ENCODE measurements around the gene LDB3.
A peak's percentile ranks its signal among the peaks of the same experiment; 100 is the strongest.
"Not testable (repeated sequence)": the region's sequence is repeated elsewhere in the genome, so short reads cannot be mapped to it uniquely, and the experiment has no call there.

Gene LDB3, protein sequence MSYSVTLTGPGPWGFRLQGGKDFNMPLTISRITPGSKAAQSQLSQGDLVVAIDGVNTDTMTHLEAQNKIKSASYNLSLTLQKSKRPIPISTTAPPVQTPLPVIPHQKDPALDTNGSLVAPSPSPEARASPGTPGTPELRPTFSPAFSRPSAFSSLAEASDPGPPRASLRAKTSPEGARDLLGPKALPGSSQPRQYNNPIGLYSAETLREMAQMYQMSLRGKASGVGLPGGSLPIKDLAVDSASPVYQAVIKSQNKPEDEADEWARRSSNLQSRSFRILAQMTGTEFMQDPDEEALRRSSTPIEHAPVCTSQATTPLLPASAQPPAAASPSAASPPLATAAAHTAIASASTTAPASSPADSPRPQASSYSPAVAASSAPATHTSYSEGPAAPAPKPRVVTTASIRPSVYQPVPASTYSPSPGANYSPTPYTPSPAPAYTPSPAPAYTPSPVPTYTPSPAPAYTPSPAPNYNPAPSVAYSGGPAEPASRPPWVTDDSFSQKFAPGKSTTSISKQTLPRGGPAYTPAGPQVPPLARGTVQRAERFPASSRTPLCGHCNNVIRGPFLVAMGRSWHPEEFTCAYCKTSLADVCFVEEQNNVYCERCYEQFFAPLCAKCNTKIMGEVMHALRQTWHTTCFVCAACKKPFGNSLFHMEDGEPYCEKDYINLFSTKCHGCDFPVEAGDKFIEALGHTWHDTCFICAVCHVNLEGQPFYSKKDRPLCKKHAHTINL

DNA sequence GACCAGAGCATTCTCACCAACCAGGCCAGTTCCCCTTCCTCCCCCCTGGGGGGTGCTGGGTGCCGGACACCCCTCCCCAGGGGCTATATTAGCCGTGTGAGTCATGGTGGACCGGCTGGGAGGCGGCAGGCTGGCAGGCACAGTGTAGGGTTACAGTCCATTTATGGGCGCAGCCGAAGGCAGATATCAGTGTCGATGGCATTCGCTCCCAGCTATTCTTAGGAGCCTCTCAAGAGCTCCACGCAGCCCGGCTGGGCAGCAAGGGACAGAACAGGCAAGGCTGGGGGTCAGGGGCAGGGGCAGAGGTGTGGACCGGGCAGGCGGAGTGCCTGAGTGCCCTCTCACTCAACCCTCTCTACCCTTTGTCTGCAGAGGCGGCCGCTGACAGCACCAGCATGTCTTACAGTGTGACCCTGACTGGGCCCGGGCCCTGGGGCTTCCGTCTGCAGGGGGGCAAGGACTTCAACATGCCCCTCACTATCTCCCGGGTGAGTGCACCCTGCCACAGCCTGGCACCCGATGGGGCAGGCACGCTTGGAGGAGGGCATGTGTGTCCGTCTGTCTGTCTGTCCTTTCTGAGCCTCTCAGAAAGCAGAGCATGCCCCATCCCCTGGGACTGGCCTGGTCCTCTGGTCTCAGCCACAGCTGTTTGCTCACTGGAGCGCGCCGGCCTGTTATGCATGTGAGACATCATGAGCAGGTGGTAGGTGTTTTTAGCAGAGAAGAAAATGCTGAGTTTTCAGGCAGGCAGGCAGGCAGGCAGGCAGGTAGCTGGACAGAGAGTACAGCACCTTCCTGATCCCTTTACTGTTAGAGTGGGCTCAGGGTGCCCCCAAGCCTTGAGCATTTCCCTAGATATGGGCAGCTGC, at the start of gene LDB3:
TSS of gene LDB3 (plus strand) at position 215 of the 869 bp plus-strand sequence. CDS start at position 396, 181 bp downstream.
- DNase-seq (ENCODE audit: low spot score) = no peak

DNA sequence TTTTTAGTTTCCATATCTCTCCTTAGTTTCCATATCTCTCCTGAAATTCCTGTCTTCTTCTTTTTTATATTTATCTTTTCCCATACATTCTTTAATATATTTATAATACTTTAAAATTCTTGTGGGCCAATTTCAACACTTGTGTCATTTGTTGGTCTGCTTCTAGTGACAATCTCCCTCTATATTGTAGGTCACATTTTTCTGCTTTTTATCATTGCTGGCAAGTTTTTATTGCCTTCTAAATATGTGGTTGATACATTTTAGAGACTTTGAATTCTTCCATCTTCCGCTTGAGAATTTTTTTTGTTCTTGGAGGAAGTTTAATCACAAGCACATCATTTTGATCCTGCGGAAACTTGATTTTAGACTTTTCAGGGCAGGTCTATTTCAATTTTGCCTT, 40.0 kb upstream of the LDB3 start:
- DNase-seq (ENCODE audit: low spot score) = no peak

DNA sequence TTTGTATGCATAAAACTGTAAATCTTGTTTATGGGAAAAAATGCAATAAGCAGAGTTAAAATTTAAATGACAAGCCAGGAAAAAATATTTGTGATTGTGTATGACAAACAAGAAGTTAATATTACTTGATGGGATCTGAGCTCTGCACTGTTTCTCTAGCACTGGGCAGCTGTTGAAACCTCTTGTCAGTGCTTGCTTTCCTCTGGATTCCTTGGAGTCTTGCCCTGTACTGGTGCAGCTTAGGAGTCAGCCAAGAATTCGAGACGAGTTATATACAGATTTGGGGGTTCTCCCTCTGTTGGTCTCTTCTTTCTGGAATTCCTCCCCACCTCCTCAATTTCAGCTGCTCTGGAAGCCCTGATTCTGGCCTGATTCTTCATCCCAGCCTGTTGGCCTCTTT, 38.2 kb upstream of the LDB3 start:
- no peak for DNase-seq (ENCODE audit: low spot score)

DNA sequence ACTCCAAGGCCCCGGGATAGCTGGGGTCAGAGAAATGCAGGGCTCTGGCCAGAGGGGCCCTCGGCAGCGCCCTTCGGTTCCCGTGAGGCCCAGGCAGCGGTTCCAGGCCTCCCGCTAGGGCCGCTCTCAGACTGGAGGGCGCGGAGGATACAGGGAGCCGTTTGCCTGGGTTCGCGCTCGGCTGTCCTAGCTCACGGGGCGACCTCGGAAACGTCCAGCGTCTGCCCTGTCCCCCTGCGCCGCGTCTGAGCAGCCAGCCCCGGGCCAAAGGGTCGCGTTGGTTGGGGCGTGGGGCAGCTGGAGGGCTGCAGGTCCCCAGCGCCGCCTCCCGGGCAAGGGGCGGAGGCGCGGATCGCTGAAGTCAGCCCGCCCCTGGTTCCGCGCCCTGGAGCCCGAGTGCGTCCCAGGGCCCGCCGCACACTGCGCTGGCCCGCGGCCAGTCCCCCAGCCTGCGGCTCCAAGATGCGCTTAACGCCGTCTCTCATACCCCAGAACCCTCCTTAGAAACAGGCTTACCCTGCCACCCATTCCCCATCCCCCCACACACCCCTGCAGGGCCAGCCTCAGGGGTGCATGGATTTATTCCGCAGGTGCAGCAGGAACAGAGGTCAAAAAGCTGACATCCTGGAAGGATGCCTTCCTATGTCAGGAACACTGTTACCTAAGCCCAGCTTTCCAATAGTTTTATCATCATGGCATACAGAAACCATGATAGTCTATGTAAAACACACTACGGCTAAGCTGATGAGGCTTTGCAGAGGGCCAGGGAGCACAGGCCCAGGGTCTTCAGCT, 36.1 kb upstream of the LDB3 start:
- DNase-seq (ENCODE audit: low spot score) = no peak

DNA sequence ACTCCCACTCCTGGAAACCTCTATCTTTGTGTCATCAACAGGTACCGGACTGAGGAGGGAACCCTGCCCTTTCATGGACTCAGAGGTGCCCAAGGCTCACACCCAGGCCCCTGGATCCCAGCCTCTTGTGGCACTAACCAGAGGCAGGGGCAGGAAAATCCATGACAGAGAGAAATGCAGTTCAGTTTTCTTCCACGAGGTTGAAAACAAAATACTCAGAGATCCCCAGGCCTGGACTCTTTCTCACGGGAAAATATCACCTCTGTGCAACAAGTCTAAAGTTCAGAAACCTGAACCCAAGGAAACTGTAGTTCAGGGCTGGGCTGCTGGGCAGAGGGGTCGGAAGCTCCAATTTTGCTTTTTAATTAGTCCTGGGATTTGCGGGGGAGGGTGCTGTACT, 35.4 kb upstream of the LDB3 start:
- no peak for DNase-seq (ENCODE audit: low spot score)

DNA sequence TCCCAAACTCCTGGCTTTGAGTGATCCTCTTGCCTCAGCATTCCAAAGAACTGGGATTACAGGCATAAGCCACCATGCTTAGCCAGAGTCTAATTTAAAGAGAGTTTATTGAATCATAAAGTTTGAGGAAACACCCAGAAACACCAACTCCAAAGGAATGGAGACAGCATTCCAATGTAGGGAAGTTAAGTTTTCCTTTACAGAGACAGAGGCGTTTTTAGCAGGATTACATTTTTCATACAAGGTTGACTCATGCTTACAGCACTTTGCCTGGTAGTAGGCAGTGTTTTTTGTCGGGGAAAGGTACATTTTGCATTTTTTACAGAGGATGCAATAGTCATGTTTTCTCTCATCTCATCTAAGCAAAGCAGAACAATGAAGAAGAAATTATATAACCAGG, 32.9 kb upstream of the LDB3 start:
- DNase-seq (ENCODE audit: low spot score) = peak; percentile 50

DNA sequence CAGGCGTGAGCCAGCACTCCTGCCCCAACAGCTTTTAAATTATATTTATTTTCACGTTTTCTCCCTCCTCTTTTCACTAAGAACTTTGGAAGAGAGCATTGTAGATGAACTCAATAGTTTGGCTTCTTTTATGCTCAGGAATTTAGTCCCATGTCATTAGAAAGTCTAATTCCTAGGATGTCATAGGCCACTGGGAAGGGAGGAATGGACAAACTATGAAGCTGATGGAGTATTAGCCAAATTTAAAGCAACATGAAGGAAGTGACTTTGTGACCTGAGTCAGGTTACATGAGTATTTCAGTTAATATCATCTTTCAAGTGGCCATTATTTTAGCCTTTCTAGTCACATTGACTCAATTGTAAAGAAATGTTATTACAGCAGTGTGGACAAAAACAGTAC, 32.0 kb upstream of the LDB3 start:
- no peak for DNase-seq (ENCODE audit: low spot score)

DNA sequence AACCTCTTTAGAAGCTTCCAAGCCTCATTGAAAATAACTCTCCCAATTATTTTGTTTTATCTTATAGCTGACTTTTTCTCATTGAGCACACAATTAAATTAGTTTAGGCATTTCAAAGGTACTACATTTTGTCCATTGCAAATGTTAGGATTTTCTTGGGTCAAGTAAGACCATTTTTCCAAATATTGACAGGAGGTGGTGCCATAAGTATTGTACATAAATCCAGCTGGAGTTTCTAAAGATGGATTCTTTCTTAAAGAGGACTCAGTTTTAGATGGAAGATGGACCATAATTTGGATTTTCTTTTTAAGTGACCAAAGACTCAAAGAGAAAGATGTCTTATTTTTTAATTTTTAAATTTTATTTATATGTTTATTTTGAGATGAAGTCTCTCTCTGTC, 26.3 kb upstream of the LDB3 start:
- no peak for DNase-seq (ENCODE audit: low spot score)

DNA sequence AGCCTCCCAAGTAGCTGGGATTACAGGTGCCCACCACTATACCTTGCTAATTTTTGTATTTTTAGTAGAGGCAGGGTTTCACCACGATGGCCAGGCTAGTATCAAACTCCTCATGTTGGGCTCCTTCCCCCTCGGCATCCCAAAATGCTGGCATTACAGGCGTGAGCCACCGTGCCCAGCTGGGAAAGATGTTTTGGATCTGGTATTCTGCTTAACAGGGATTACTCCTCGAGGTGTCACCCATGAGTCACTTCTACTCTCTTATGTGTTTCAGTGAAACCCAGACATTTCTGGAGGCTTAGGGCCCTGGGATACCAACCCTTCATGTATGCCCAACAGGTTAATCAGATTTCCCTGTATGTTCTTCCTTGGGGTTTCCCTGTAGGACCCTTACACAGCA, 25.8 kb upstream of the LDB3 start:
- no peak for DNase-seq (ENCODE audit: low spot score)

DNA sequence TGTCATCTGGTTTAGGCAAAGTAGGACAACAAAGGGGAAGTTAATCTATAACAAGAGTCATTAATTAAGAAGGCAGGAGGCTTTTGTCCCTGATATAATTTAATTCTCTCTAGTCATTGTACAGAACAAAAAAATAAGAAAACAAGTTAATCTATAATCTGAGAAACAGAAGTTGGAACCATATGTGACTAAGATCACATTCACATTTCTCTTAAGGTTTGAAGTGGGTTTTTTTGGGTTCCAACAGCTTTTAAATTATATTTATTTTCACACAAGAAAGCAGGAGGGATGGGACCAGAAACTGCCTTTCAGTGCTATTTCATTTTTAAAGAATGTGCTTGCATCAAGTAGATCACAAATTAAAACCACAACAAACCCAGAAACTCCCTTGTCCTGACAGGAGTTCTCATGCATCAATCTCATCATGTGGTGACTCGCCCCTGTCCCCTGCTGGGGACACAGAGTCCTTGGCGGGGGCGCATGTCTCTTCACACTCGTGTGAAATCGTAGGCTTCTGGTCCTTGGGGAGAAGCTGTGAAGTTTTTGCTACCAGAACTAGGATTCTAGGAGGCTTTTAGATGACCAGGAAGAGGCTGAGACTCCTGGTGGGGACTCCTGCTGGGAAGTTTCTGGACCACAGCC, 24.0 kb upstream of the LDB3 start:
- no peak for DNase-seq (ENCODE audit: low spot score)

DNA sequence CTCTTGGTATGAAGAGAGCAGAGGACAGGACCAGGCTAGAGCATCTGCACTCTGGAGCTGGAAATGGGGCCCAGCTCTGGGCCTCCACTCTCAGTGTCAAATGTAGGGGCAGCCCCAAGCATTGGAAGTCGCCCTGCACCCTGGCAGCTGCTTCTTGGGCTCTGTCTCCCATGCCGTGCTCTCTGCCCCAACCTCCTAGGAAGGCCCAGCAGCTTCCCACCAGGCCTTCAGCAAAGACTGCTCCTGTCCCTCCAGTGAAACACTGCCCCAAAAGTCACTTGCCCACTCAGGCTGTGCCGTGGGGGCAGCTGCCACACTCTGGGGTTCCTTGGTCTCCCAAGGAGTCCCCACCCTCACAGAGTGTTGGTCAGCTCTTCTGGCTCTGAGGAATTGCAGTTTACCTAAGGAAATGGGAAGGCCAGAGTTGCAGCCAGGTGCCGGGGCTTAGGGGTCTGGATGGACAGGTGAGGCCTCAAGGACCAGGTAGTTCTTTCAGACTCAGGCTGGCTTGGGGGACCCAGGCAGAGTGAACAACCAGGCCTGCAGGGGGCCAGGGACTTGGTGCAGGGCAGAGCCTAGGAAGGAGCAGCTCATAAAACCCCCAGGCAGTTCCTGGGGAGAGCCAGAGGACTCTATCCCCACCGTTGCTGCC, 23.4 kb upstream of the LDB3 start:
- DNase-seq (ENCODE audit: low spot score) = no peak

DNA sequence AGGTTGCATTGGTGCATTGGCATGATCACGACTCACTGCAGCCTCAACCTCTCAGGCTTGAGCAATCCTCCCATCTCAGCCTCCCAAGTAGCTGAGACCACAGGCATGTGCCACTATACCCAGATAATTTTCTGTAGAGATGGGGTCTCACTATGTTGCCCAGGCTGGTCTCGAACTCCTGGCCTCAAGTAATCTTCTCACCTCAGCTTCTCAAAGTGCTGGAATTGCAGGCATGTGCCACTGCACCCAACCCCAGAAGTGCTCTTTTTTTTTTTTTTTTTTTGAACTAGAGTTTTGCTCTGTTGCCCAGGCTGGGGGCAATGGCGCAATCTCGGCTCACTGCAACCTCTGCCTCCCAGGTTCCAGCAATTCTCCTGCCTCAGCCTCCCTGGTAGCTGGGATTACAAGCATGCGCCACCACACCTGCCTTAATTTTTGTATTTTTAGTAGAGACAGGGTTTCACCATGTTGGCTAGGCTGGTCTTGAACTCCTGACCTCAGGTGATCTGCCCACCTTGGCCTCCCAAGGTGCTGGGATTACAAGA, 22.6 kb upstream of the LDB3 start:
- DNase-seq (ENCODE audit: low spot score) = not testable (repeated sequence)

DNA sequence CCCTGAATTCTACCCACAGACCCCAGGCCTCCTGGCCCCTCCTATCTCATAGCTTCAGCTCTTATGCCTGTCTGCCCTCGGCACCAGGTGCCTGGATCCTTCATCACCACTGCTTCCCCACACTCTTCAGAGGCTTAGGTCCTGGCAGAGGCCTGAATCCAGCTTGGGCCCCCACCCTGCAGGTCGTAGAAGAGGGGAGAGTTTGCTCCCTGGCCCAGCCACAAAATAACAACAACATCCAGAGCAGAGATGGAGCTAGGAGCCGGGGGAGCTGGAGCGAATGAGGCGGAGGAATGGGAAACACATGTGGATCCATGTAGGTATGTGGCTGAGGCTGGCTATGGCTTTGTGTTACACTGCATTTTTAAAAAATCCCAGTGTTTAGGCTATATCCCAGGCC, 21.8 kb upstream of the LDB3 start:
- DNase-seq (ENCODE audit: low spot score) = no peak

DNA sequence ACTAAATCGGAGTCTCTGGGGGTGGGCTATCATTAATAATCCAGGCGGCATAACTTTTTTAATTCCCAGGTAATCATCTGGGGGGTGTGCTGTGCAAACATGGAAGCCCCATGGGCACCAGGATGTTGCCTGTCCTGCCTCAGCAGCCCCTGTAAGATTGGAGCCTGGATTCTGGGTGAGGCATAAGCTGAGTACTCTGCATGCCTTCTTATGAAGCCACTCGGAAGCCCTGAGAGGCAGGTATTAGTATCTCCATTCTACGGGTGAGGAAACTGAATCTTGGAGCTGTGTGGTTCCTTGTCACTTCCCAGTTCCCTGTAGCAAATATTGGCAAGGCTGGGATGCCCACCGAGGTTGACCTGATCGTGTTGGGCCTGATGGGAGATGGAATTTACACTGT, 21.4 kb upstream of the LDB3 start:
- no peak for DNase-seq (ENCODE audit: low spot score)

DNA sequence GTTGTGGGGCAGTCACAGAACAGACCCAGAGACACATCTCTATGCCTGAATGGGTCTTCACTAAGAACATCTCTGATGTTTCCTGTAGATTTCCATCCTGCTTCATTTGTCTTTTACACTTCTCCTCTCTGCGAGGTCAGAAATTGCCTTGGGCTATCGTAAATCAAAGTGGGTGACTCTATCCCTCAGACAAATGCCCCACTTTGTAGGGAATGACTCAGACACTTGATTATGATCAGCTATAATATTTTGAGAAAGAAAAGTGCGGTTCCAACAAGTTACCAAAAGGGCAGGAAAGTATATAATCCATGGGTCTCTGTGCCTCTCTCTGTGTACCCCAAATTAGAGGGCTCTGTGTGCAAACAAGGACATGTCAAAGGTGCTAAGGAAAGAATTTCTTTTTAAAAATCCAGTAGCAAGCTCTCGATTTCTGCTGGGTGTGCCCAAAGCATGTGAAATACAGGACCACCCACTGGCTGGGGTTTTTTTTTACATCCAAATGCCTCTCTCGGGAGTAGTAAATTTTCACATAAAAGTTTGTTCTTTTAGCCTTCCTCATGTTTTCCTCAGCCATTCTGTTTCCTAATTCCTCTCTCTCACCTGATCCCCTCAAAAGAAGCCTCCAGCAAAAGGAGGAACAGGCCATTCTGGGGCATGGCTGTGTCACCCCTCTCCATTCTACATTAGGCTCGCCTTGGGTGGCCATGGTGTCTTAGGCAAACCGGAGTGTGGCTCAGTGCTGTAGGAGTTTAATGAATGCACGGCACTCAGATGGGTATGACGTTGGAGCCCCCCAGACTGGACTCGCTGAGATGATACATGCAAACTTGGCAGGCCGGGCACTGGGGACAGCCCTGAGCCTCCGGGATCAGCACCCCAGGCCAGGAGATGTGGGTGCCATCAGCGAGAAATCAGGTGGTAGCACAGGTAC, 20.3 kb upstream of the LDB3 start:
- peak; percentile 43 for DNase-seq (ENCODE audit: low spot score)

DNA sequence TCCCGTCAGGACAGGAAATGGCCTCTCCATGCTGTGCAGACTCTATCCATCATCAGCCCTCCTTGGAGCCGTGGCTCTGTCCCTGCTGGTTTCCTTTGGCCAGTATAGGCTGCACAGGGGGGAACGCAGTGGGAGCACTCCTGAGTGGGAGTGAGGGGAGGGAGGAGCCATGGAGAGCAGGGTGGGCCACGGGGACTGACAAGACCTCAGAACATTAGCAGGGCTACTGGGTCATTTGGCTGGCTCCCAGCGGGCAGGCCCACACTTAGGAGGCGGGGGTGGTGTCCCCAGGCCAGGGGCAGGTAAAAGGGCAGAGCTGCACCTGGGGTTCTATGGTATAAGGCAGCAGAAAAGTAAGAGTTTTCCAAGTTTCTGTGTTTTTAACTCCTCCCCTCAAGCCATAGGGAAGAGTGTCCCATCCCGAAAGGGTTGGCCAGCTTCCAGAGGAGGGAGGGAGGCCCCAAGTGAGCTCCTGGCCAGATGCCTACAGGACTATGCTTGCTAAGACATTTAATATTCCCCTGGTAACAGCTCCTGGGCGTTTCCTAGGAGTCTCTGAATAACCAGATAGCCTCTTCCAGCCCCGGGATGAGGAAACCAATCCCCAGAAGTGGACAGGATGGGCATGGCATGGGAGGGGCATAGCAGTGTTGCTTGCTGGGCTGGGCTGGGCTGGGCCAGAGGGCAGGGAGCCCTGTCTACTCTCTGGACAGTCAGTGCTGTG, 19.4 kb upstream of the LDB3 start:
- peak; percentile 78 for DNase-seq (ENCODE audit: low spot score)

DNA sequence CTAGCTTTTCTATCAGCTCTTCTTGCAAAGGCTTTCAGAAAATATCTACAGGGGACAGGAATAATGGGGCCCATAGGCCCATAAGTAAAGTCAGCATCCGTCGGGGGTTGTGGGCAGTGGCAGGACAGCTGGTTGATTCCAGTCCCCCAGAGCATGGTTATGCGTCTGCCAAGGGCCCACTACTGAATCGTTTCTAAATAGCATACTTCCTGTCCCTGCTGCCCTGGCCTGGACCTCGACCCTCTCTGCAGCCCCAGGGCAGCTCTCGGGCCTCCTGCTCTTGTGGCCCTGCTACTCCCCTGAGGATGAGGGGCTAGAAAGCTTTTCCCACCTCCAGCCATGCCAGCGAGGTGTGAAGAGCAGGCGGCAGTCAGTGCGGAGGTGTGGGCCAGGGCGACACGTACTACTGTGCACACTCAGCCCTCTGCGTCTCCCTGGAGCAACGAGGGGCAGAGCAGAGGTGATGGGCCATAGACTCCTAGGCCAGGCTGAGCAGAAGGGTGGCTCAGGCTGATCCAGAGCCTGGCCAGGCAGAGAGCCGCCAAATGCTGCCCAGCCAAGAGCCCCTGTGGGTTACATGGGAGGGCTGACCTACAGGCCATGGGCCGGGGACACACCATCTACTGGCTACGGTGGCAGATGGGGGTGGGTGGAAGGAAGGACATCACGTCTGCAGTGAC, 18.7 kb upstream of the LDB3 start:
- DNase-seq (ENCODE audit: low spot score) = no peak

DNA sequence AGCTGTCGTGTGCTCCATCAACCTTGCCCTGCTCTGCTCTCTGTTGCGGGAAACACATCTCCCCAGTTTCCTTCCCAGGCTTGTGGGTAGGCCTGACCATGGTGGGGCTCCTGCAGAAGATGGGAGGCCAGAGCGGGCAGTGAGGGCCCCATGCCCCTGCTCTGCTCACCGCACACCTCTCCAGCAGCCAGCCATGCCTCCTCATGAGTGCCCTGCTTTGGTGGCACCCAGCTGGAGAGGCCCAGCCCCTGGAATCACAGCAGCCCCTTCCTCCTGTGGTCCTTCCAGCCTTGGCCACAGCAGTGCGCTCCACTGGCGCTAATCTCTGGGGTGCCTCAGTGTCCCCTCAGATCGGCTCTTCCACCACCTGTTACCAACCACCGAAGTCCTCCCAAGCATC, 18.2 kb upstream of the LDB3 start:
- DNase-seq (ENCODE audit: low spot score) = no peak
